IMR-90 (cell line): Measurements from ENCODE around the gene PCDHB12.

Experiments used
- BHLHE40 ChIP-seq: fragments of 150-350 bp; IDR thresholded peaks from 2 replicates; pipeline ENCODE4 v1.6.1; 2016; ENCODE audit warnings: mild to moderate bottlenecking, low read depth, low read length
- CEBPB ChIP-seq: IDR thresholded peaks from 2 replicates; pipeline ENCODE4 v1.6.1; 2012; ENCODE audit warnings: low read depth, low read length, improper control_type of control experiment
- CTCF ChIP-seq: conservative IDR thresholded peaks from 2 replicates; pipeline ENCODE4 v1.5.1; 2012; ENCODE audit warnings: mild to moderate bottlenecking, low read depth, low read length, improper control_type of control experiment
- FOS ChIP-seq: fragments of 150-350 bp; IDR thresholded peaks from 2 replicates; pipeline ENCODE4 v1.6.1; 2016; ENCODE audit warnings: low read depth, low read length
- MAFK ChIP-seq: IDR thresholded peaks from 2 replicates; pipeline ENCODE4 v1.6.1; 2012; ENCODE audit warnings: low read depth, low read length, improper control_type of control experiment
- MAZ ChIP-seq: IDR thresholded peaks from 2 replicates; pipeline ENCODE4 v1.6.1; 2012; ENCODE audit warnings: low read depth, mild to moderate bottlenecking, low read length, improper control_type of control experiment, moderate library complexity, borderline replicate concordance
- MXI1 ChIP-seq: IDR thresholded peaks from 2 replicates; pipeline ENCODE4 v1.6.1; 2012; ENCODE audit warnings: low read depth, mild to moderate bottlenecking, low read length, moderate library complexity, borderline replicate concordance
- NFE2L2 ChIP-seq: fragments of 150-350 bp; IDR thresholded peaks from 2 replicates; pipeline ENCODE4 v1.6.1; 2016; ENCODE audit warnings: low read depth, mild to moderate bottlenecking, low read length
- POLR2A ChIP-seq: IDR thresholded peaks from 2 replicates; pipeline ENCODE4 v1.6.1; 2012; ENCODE audit warnings: mild to moderate bottlenecking, low read depth, low read length
- RAD21 ChIP-seq: IDR thresholded peaks from 2 replicates; pipeline ENCODE4 v1.6.1; 2012; ENCODE audit warnings: low read length, improper control_type of control experiment
- RCOR1 ChIP-seq: IDR thresholded peaks from 2 replicates; pipeline ENCODE4 v1.6.1; 2012; ENCODE audit warnings: mild to moderate bottlenecking, low read length, improper control_type of control experiment; ENCODE audit not compliant: insufficient replicate concordance
- RFX5 ChIP-seq: IDR thresholded peaks from 2 replicates; pipeline ENCODE4 v1.8.0; 2012; ENCODE audit warnings: low read depth, mild to moderate bottlenecking, low read length, moderate library complexity
- SMC3 ChIP-seq: fragments of 150-350 bp; IDR thresholded peaks from 2 replicates; pipeline ENCODE4 v1.6.1; 2016; ENCODE audit warnings: low read depth, mild to moderate bottlenecking, antibody characterized with exemption, low read length, moderate library complexity

GRCh38 chr5:141175933-141176332 lies 32.6 kb upstream of the PCDHB12 start:
- TF ChIP-seq CTCF = no peak
- TF ChIP-seq POLR2A = no peak
- no peak for TF ChIP-seq MAFK
- TF ChIP-seq RFX5 = no peak
- TF ChIP-seq CEBPB = no peak
- TF ChIP-seq BHLHE40 = no peak
- TF ChIP-seq RCOR1 = no peak
- TF ChIP-seq RAD21 = no peak
- no peak for TF ChIP-seq MAZ
- no peak for TF ChIP-seq MXI1
- TF ChIP-seq FOS = no peak
- no peak for TF ChIP-seq SMC3
- TF ChIP-seq NFE2L2 = no peak
